Testis (tissue), 3 donors: Measurements from ENCODE around the gene SCNN1B. TPM values are rescaled to one million over a fixed set of nuclear protein-coding genes. Genes with fewer than 3 reads are reported as not detected.

ENCODE experiments used
- DNase-seq: peaks from one replicate; pipeline ENCODE4 v3.0.0-alpha.2; 2019
- H3K27ac ChIP-seq, 2 donors: fragments of 200-600 bp; sonication (generic); one replicate each; pipeline ENCODE4 v1.5.1; 2019
- H3K27me3 ChIP-seq: fragments of 200-600 bp; sonication (generic); one replicate; pipeline ENCODE4 v1.5.1; 2019
- H3K36me3 ChIP-seq: fragments of 200-600 bp; sonication (generic); one replicate; pipeline ENCODE4 v1.5.1; 2017; ENCODE audit warnings: low read depth; ENCODE audit errors: missing control alignments
- H3K4me1 ChIP-seq: fragments of 200-600 bp; sonication (generic); one replicate; pipeline ENCODE4 v1.5.1; 2019
- H3K4me3 ChIP-seq, 2 donors: fragments of 200-600 bp; sonication (generic); one replicate each; pipeline ENCODE4 v1.5.1; 2017 to 2019
- H3K9me3 ChIP-seq: fragments of 200-600 bp; sonication (generic); one replicate; pipeline ENCODE4 v1.5.1; 2017
- CTCF ChIP-seq, 3 experiments: fragments of 450-650 bp in 2 of 3; fragments of 200-600 bp in 1 of 3; sonication (generic) in 1 of 3; IDR thresholded peaks; one replicate each; pipeline ENCODE4 v1.5.1; 2016 to 2019; ENCODE audit warnings: antibody characterized with exemption in 3 of 3, mild to moderate bottlenecking in 2 of 3, moderate library complexity in 1 of 3
- POLR2A ChIP-seq: fragments of 450-650 bp; IDR thresholded peaks from one replicate; pipeline ENCODE4 v1.6.1; 2017; ENCODE audit warnings: antibody characterized with exemption, mild to moderate bottlenecking, moderate library complexity
- WGBS, 2 donors: methylation state at CpG; one replicate each; pipeline ENCODE4 v1.1.5; 2018; 5-methylcytosine and 5-hydroxymethylcytosine counted together
- intact Hi-C: fragments of 100-400 bp; cut with DNase I; formaldehyde crosslinking; loops from one replicate; pipeline ENCODE4 v1.15.1; 2023; ENCODE audit warnings: low total_unique reads
- polyA plus RNA-seq: library from polyadenylated mRNA; stranded (reverse); fragments of 350-450 nt; fragmentation: Illumina TruSeq; extraction: RNeasy Lipid Tissue Mini Kit (QIAGEN cat#74804); gene quantifications from one replicate; pipeline ENCODE4 v1.2.3, GENCODE V29; 2014; ENCODE audit warnings: low read depth, low replicate concordance; ENCODE audit not compliant: insufficient read depth
- total RNA-seq, 2 donors: library from RNA; depleted of rRNA; stranded (reverse); fragments of >200 nt; gene quantifications; one replicate each; pipeline ENCODE4 v1.2.3, GENCODE V29; 2016

Gene SCNN1B
- total and polyA plus RNA-seq, 3 donors from 2014 or later: 0.31 to 1.1 (median 0.55) TPM

GRCh38 chr16:23401139-23401538 lies 99.0 kb downstream of the SCNN1B start:
- H3K9me3 ChIP-seq: no peaks in the 10 kb centered on the region
- no peak overlapping the region for H3K27ac ChIP-seq
- TF ChIP-seq CTCF (IDR thresholded peaks at IDR 0.05): no peak
- no peak for TF ChIP-seq POLR2A
- H3K4me3 ChIP-seq: no peak overlapping the region
- intact Hi-C loops: no loop called here
- no peak for DNase-seq
- H3K4me1 ChIP-seq: no peaks in the 10 kb centered on the region
- no peaks in the 10 kb centered on the region for H3K27me3 ChIP-seq
- no peaks in the 10 kb centered on the region for H3K36me3 ChIP-seq
- 91 to 92% methylated on average over 8 of the region's 8 CpGs for WGBS, 2 donors

GRCh38 chr16:23402100-23402499 lies 100.0 kb downstream of the SCNN1B start:
- TF ChIP-seq CTCF (IDR thresholded peaks at IDR 0.05) (no peak), POLR2A (no peak)
- H3K4me3 ChIP-seq: no peak overlapping the region
- WGBS, 2 donors: 92 to 96% methylated on average over 2 of the region's 2 CpGs
- no peaks in the 10 kb centered on the region for H3K36me3 ChIP-seq
- no peak for DNase-seq
- intact Hi-C loops: no loop called here
- no peaks in the 10 kb centered on the region for H3K27me3 ChIP-seq
- no peaks in the 10 kb centered on the region for H3K9me3 ChIP-seq
- H3K4me1 ChIP-seq: no peaks in the 10 kb centered on the region
- no peak overlapping the region for H3K27ac ChIP-seq

GRCh38 chr16:23403547-23403946 lies 101.4 kb downstream of the SCNN1B start:
- Histone ChIP-seq H3K4me1 (no peaks in the 10 kb centered on the region), H3K27me3 (no peaks in the 10 kb centered on the region), H3K4me3 (no peak overlapping the region), H3K27ac (no peak overlapping the region), H3K9me3 (no peaks in the 10 kb centered on the region), H3K36me3 (no peaks in the 10 kb centered on the region)
- 82 to 84% methylated on average over 11 of the region's 11 CpGs for WGBS, 2 donors
- no peak for DNase-seq
- intact Hi-C loops: no loop called here
- TF ChIP-seq POLR2A: no peak
- no peak for TF ChIP-seq CTCF (IDR thresholded peaks at IDR 0.05)

GRCh38 chr16:23406024-23406423 lies 103.9 kb downstream of the SCNN1B start:
- no peaks in the 10 kb centered on the region for H3K4me1 ChIP-seq
- intact Hi-C loops: no loop called here
- no peaks in the 10 kb centered on the region for H3K9me3 ChIP-seq
- no peak for DNase-seq
- WGBS, 2 donors: 81 to 86% methylated on average over 2 of the region's 2 CpGs
- H3K27me3 ChIP-seq: no peaks in the 10 kb centered on the region
- no peak overlapping the region for H3K4me3 ChIP-seq
- H3K27ac ChIP-seq: no peak overlapping the region
- TF ChIP-seq POLR2A (no peak), CTCF (IDR thresholded peaks at IDR 0.05) (no peak)
- H3K36me3 ChIP-seq: no peaks in the 10 kb centered on the region

- Histone ChIP-seq H3K4me3 (no peak overlapping the region), H3K27ac (no peak overlapping the region), H3K4me1 (no peaks in the 10 kb centered on the region), H3K27me3 (no peaks in the 10 kb centered on the region), H3K9me3 (no peaks in the 10 kb centered on the region), H3K36me3 (no peaks in the 10 kb centered on the region)
- WGBS, 2 donors: 91 to 94% methylated on average over 6 of the region's 6 CpGs
- intact Hi-C loops: no loop called here
- TF ChIP-seq CTCF (IDR thresholded peaks at IDR 0.05) (no peak), POLR2A (no peak)
- no peak for DNase-seq
Observed at GRCh38 chr16:23406546-23407240, 104.6 kb downstream of the SCNN1B start.
